ENCODE measurements around the gene AP3D1.
"Not testable (repeated sequence)": the region's sequence is repeated elsewhere in the genome, so short reads cannot be mapped to it uniquely, and the experiment has no call there.

AP3D1 gene

DNA sequence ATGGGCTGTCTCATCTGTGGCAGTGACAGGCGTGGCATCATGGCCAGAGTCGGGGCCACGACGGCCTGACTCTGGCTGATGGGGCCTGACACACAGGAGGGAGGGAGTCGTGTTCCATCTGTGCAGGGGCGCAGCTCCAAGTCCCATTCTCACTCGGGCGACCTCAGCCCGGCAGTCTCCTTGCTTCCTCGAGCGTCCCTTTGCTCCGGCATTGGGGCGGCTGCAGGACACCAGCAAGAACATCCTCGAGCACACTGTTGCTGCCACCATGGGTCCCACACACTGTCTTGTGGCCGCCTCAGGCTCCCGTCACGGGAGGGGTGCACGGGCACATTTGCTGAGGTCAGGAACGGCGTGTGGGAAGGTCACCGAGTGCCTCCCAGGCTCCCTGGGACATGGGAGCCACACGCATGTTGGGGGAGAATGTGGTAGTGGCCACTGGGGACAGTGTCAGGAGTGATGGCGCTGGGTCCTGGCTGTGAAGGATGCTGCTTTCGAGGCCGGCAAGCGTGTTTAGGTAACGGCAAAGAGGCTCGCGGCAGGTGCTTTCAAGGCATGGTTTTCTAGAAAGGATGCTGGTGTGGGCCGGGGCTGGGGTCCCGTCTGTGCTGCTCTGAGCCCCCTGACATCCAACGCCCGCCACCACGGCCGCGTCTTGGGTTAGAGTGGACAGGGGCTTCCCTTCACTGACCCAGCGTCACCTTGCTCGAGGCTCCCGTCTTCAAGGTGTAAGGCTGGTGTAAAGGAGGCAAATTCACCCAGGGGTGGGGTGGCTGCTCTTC lies 51.2 kb downstream of the AP3D1 start:
- no peak for DNase-seq
- in situ Hi-C loops (cut with HindIII; ENCODE audit: low pct_ligation_motif_present, low pct_unique_long_range_greater_than_20kb, low sequenced_read_pairs), result no loop called here

DNA sequence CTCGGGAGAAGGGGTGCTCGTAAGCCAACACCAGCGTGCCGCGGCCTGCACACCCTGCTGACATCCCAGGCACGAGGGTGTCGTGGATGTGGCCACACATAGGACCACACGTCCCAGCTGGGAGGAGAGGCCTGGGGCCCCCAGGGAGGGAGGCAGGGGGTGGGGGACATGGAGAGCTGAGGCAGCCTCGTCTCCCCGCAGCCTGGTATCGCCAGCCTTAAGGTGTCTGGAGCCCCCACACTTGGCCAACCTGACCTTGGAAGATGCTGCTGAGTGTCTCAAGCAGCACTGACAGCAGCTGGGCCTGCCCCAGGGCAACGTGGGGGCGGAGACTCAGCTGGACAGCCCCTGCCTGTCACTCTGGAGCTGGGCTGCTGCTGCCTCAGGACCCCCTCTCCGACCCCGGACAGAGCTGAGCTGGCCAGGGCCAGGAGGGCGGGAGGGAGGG lies 52.3 kb downstream of the AP3D1 start:
- in situ Hi-C loops (cut with HindIII; ENCODE audit: low pct_ligation_motif_present, low pct_unique_long_range_greater_than_20kb, low sequenced_read_pairs), result no loop called here
- no peak for DNase-seq

DNA sequence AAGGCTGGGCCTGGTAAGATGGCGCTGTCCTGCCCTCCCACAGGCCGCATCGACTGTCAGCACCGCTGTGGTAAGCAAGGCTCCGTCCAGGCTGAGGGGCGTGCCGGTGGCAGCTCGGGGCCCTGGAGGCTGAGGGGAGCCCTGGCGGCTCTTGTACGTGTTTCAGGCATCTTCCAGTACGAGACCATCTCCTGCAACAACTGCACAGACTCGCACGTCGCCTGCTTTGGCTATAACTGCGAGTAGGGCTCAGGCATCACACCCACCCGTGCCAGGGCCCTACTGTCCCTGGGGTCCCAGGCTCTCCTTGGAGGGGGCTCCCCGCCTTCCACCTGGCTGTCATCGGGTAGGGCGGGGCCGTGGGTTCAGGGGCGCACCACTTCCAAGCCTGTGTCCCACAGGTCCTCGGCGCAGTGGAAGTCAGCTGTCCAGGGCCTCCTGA lies 53.5 kb downstream of the AP3D1 start:
- in situ Hi-C loops (cut with HindIII; ENCODE audit: low pct_ligation_motif_present, low pct_unique_long_range_greater_than_20kb, low sequenced_read_pairs), result no loop called here
- no peak for DNase-seq

DNA sequence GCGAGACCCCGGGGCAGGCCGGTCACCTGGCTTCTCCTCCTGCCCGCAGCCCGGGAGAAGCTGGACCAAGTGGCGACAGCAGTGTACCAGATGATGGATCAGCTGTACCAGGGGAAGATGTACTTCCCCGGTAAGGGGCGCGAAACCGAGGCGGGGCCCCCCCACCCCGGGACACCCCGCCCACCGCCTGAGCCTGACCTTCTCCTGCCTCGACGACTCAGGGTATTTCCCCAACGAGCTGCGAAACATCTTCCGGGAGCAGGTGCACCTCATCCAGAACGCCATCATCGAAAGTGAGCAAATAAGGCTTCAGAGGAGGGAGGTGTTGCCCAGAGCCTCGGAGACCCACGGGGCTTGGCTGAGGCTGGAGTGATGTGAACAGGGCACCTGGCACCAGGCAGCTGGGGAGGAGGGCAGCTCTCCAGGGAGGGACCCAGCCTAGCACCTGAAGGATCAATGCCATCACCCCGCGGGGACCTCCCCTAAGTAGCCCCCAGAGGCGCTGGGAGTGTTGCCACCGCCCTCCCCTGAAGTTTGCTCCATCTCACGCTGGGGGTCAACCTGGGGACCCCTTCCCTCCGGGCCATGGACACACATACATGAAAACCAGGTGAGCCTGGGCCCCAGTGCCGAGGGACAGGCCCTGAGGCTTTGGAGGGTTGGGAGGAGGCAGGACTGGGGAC lies 54.0 kb downstream of the AP3D1 start:
- in situ Hi-C loops (cut with HindIII; ENCODE audit: low pct_ligation_motif_present, low pct_unique_long_range_greater_than_20kb, low sequenced_read_pairs), result no loop called here
- DNase-seq, result peak; percentile 3

DNA sequence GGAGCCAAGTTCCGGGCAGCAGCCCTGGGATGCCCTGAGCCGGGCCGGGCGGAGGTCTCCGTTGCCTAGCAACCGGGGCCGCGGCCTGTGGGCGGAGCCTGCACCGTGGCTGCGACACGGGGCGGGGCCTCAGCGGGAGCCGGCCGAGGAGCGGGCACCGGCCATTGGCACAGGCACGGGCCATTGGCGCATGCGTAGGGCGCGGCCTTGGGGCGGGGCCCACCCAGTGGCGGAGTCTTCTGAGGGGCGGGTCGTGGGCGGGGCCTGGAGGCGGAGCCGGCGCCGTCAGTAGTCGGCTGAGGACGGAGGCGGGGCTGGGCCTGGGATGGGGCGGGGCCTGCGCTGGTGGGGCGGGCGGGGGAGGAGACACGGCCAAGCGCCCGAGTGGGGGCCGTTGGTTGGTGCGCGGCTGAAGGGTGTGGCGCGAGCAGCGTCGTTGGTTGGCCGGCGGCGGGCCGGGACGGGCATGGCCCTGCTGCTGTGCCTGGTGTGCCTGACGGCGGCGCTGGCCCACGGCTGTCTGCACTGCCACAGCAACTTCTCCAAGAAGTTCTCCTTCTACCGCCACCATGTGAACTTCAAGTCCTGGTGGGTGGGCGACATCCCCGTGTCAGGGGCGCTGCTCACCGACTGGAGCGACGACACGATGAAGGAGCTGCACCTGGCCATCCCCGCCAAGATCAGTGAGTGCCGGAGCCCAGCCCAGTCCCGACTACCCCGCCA lies 54.7 kb downstream of the AP3D1 start, which contains the start of gene IZUMO4:
IZUMO4 (plus strand) TSS at position 436 of the 723 bp plus-strand sequence; CDS start at position 467, 31 bp downstream.
- in situ Hi-C loops (cut with HindIII; ENCODE audit: low pct_ligation_motif_present, low pct_unique_long_range_greater_than_20kb, low sequenced_read_pairs), result no loop called here
- DNase-seq, result peak; percentile 90

DNA sequence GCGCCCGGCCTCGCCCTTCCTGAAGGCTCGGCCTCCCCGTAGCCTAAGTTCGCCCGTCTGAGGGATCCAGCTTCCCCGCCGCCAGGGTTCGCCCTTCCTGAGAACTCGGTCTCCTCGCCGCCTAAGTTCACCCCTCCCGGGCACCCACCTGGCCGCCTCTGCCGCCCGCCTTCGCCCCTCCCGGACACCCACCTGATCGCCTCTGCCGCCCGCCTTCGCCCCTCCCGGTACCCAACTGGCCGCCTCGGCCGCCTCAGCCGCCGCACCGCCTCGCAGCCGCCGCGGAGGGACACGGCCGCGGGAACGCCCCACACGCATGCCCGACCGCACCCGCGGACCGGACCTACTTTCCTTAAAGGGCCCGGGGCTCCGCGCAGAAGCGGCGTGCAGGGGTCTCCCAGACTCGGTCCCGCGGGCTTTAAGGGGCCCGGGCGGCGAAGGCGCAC lies 55.3 kb downstream of the AP3D1 start, which contains the start of gene MOB3A:
MOB3A (minus strand) TSS at position 293 of the 446 bp plus-strand sequence. CDS start 17,766 bp downstream, outside the sequence.
- in situ Hi-C loops (cut with HindIII; ENCODE audit: low pct_ligation_motif_present, low pct_unique_long_range_greater_than_20kb, low sequenced_read_pairs), result no loop called here
- DNase-seq, result peak; percentile 88

DNA sequence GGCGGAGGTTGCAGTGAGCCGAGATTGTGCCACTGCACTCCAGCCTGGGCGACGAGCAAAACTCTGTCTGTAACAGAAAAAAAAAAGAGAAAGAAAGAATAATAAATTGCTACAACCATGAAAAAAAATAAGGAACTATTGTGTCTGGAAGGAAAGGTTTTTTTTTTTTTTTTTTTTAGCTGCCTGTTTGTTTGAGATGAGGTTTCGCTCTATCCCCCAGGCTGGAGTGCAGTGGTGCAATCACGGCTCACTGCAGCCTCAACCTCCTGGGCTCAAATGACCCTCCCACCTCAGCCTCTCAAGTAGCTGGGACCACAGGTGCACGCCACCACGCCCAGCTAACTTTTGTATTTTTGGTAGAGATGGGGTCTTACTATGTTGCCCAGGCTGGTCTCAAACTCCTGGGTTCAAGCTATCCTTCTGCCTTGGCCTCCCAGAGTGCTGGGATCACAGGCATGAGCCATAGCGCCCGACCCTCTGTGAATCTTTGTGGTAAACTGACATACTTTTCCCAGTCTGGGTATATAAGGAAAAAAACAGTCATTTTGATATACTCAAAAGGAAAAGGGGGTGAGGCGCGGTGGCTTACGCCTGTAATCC lies 59.3 kb downstream of the AP3D1 start:
- in situ Hi-C loops (cut with HindIII; ENCODE audit: low pct_ligation_motif_present, low pct_unique_long_range_greater_than_20kb, low sequenced_read_pairs); DNase-seq: not testable (repeated sequence)

DNA sequence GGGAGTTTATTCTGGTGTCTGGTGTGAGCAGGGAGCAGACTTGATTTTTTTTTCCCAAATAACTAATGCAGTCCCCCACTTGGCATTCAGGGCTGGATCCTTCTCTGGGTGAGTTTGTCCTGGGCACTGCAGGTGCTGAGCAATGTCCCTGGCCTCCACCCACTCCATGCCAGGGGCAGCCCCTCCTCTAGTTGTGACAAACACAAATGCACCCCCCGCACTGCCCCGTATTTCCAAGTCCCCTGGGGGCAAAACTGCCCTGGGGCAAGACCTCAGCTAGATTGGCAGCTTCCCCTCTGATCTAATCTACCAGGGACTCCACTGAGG lies 61.7 kb downstream of the AP3D1 start:
- no peak for DNase-seq
- in situ Hi-C loops (cut with HindIII; ENCODE audit: low pct_ligation_motif_present, low pct_unique_long_range_greater_than_20kb, low sequenced_read_pairs), result no loop called here

DNA sequence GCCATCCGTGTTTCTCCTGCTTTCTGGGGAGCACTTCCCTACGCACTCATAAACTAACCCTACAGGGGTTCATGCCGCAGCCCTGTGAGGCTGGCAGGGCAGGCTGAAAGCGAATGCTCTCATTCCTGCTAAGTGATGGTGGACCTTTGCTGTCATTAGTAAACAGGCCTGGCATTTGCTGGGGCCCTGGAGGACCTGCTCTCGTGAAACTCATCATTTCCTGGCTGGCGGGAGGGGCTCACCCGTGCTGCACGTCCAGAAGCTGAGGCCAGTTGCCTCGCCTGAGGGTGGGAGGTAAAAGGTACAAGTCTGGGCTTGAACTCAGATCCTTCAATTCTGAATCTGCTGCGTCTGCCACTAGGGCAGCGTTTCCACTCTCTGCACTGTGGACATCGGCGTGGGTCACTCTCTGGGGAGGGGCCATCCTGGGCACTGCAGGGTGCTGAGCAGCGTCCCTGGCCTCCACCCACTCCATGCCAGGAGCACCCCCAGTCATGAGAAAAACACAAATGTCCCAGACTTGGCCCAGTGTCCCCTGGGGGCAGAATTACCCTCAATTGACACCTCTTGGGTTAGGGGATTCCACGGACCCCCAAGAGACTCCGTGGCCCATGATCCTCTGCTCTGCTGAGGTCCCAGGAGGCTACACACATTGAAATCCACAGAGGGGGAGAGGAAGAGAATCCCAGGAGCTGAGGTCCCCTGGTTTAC lies 62.2 kb downstream of the AP3D1 start:
- no peak for DNase-seq
- in situ Hi-C loops (cut with HindIII; ENCODE audit: low pct_ligation_motif_present, low pct_unique_long_range_greater_than_20kb, low sequenced_read_pairs), result no loop called here

DNA sequence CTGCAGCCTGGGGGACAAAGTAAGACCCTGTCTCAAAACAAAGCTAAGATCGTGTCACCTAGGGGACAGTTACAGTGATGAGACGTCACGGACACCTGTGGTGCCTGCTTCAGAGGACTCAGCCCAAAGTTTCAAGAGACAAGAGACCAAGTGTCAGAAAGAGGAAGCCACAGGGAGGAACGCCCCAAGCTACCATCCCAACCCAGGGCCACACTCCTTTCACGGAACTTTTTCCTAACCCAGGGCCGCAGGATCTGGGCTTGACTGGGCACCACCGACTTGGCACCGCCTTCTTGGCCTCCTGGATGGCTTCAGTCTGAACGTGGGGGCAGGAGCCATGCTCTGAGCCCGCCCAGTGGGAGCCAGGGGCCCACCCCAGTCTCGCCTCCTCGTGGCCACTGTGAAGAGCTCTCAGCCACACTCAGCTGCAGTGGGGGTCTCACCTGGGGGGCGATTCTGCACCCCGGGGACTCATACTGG lies 63.7 kb downstream of the AP3D1 start:
- in situ Hi-C loops (cut with HindIII; ENCODE audit: low pct_ligation_motif_present, low pct_unique_long_range_greater_than_20kb, low sequenced_read_pairs), result no loop called here
- DNase-seq, result no peak

DNA sequence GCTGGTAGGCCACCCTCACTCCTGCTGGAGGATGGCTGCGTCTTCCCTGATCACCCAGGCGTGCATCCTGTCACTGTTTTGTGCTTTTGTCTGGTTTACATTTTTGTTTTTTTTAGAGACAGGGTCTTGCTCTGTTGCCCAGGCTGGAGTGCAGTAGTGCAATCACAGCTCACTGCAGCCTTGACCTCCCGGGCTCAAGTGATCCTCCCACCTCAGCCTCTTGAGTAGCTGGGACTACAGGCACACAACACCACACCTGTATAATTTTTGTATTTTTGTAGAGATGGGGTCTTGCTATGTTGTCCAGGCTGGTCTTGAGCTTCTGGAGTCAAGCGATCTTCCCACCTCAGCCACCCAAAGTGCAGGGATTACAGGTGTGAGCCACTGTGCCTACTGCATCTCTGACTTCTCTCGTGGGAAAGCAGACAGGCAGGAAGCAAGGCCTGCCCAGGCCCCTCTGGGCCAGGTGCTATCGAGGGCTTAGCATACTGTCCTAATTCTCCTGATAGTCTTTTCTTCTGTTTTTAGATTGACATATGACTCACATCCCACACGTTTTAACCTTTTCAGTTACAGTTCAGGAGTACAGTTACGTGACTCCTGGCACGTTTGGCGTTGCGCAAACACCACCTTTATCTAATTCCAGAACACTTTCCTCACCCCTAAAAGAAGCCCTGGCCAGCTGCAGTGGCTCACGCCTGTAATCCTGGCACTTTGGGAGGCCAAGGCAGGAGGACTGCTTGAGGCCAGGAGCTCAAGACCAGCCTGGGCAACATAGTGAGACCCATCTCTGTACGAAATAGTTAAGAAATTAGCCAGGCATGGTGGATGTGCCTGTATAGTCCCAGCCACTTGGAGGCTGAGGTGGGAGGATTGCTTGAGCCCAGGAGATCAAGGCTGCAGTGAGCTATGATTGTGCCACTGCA lies 64.4 kb downstream of the AP3D1 start:
- in situ Hi-C loops (cut with HindIII; ENCODE audit: low pct_ligation_motif_present, low pct_unique_long_range_greater_than_20kb, low sequenced_read_pairs); DNase-seq: not testable (repeated sequence)

DNA sequence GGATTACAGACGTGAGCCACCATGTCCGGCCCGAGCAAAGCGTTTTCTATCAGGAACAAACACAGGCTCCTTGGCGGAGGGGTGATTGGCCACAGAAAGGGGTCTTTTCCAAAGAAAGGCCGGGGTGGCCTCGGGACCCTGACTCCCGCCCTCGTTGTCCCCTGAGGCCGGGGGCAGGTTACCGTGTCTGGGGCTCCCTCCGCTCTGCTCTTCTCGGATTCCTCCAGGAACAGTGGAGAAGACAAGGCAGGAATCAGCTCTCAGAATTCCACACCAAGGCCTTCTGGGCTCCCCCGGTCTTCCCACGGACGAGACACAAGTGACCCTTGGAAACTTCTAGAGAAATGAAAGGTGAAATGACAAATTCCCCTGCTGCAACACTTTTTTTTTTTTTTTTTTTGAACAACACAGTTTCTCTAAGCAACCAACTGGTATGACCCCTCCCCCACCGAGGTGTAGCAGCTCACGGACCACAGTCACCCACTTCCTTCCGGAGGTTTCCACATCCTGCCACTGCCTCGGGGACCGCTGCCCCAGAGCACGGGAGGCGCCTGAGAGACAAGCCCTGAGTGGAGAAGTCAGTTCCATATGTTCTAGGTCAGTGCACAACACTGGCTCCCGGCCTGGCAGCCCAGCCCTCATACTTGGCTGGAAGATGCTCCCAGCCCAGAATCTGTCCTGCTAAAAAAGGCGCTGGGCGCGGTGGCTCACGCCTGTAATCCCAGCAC lies 66.2 kb downstream of the AP3D1 start:
- in situ Hi-C loops (cut with HindIII; ENCODE audit: low pct_ligation_motif_present, low pct_unique_long_range_greater_than_20kb, low sequenced_read_pairs), result no loop called here
- no peak for DNase-seq

DNA sequence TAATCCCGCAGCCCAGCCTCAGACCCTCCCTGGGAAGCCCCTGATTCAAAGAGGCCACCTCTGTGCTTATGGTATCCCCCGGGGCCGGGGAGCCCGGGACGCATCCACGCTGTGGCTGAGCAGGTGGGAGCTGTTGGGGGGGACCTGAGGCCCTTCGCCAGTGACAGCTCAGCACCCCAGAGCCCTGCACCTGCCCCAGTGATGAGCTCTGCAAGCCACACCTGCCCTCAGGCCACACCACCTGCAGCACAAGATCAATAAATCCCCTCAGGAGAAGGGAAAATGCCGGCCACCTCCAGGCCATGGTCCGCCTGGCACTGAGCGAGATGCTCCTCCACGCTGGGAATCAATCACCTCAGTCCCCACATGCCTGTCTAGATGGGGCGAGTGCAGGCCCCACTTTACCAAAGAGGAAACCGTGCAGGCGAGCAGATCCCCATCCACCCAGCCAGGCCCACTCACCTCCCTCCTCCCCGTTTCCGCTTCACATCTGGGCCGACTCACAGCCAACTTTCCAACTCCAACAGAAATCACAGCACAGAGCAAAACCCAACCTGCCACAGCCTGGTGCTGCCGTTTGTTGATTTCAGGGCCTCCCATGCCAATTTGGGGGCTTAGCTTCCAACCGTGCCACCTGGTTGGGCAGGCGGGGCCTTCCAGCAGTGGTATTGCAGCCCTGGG lies 68.1 kb downstream of the AP3D1 start:
- DNase-seq, result no peak
- in situ Hi-C loops (cut with HindIII; ENCODE audit: low pct_ligation_motif_present, low pct_unique_long_range_greater_than_20kb, low sequenced_read_pairs), result no loop called here

DNA sequence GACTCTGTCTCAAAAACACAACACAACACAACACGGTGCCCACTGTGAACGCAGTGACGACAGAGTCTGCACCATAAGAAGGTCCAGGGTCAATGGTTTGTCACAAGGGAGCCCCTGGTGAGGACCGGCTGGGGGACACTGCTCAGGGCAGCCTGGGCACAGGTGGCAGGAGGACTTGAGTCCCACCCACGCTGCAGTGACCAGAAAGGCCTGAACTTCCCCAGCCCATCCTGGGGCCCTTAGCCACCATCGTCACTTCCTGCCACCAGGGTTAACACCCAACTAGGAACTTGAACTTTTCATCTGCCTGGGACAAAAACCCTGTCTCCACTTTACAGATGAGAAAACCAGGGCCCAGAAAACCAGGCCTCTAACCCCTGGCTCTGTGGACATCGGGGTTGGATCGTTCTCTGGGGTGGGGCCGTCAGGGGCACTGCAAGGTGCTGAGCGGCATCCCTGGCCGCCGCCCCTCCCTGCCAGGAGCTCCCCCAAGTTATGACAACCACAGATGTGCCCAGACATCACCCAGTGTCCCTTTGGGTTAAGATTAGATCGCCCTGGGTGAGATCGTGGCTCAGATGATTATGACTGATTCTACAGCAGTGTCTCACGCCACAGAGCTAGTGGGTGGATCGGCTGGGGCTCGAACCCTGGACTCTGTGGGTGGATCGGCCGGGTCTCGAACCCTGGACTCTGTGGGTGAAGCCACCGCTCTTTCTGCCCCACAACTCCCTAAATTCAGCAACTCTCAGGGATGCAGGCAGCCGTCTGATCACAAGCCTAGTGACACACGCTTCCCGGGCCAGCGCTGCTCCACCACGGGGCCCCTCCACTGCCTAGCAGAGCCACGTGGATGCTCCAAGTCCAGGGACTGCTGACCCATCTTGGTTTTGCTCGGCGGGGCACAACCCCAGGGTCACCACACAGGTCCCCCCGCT lies 69.2 kb downstream of the AP3D1 start:
- in situ Hi-C loops (cut with HindIII; ENCODE audit: low pct_ligation_motif_present, low pct_unique_long_range_greater_than_20kb, low sequenced_read_pairs), result no loop called here
- DNase-seq, result no peak
